GM12873 (cell line): ENCODE measurements around the gene UBL4A.

Experiments used
- TF ChIP-seq, protein P1 (sequence below): IDR thresholded peaks from 2 replicates; pipeline ENCODE4 v1.5.1; 2012; ENCODE audit warnings: low read depth, mild to moderate bottlenecking, moderate library complexity, low read length, control low read depth; ENCODE audit not compliant: insufficient read depth; ENCODE audit errors: missing control alignments

Gene UBL4A

DNA sequence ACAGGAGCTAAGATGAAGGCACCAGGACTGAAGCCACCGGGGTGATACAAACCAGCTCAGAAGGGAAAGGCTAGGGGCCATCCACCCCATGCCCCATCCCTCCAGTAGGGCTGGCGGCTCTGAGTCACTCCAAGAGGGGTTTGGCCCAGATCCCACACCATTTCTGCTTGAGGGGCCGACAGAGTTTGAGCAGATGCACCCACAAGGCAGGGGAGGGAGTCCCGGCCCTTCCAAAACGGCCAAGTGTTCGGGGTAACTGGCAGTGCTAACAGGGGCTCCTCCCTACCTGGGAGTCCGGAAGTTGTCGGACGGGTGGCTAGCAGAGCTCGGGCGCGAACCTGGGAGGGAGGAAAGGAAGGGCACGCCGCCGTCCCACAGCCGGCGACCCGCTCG, 3.6 kb upstream of the UBL4A start:
- TF ChIP-seq, protein P1, sequence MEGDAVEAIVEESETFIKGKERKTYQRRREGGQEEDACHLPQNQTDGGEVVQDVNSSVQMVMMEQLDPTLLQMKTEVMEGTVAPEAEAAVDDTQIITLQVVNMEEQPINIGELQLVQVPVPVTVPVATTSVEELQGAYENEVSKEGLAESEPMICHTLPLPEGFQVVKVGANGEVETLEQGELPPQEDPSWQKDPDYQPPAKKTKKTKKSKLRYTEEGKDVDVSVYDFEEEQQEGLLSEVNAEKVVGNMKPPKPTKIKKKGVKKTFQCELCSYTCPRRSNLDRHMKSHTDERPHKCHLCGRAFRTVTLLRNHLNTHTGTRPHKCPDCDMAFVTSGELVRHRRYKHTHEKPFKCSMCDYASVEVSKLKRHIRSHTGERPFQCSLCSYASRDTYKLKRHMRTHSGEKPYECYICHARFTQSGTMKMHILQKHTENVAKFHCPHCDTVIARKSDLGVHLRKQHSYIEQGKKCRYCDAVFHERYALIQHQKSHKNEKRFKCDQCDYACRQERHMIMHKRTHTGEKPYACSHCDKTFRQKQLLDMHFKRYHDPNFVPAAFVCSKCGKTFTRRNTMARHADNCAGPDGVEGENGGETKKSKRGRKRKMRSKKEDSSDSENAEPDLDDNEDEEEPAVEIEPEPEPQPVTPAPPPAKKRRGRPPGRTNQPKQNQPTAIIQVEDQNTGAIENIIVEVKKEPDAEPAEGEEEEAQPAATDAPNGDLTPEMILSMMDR, result no peak

DNA sequence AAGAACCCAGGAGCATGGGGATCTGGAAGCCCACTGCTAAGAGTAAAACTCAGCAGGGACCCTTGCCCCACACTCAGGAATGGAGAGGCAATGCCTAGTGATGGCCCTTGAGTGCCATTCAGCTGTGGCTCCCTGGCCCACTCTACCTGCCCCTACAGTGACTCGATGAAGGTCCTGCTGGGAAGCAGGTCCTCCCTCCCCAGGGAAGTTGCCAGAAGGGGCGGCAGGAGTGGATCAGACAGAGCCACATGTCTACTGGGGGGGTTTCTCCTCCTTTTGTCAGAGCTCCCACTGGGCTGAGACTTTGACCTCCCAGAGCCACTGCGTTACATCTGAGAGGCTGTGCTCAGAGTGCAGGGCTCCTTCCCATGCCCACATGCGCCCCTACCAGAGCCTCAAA, 2.8 kb upstream of the UBL4A start:
- TF ChIP-seq, protein P1, result no peak

DNA sequence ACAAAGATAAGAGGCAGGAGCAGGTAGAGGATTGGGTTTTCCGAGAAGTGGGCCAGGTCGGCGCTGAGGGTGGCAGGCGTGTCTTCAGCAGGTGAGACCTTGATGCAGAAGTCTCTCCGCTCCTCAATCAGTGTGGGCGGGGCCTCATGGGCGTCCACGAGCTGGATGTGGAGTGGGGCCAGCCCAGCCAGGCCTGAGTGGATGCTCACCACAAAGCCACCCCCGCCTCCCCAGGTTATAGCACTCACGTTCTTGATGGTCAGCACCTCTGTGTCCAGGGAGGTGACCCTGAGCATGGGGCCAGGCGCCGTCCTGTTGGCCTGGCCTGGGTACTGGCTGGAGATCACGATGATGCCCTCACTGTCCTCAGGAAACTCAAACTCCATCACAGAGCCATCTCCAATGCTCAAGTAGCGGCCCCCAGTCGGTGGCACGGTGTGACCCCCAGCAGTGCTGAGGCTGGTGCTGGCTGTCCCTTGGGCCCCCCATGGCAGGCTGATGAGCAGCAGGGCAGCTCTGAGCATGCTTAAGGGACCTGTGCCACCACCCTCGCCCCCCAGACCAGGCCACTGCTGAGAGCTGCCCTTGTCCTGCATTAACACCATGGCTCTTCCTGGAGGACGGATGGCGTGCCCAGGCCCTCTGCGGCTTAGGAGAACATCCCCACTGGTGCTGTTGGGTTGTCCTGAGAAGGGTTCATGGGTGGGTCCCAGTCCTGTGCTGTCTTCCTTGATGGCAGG, 2.1 kb upstream of the UBL4A start:
- TF ChIP-seq, protein P1, result no peak

DNA sequence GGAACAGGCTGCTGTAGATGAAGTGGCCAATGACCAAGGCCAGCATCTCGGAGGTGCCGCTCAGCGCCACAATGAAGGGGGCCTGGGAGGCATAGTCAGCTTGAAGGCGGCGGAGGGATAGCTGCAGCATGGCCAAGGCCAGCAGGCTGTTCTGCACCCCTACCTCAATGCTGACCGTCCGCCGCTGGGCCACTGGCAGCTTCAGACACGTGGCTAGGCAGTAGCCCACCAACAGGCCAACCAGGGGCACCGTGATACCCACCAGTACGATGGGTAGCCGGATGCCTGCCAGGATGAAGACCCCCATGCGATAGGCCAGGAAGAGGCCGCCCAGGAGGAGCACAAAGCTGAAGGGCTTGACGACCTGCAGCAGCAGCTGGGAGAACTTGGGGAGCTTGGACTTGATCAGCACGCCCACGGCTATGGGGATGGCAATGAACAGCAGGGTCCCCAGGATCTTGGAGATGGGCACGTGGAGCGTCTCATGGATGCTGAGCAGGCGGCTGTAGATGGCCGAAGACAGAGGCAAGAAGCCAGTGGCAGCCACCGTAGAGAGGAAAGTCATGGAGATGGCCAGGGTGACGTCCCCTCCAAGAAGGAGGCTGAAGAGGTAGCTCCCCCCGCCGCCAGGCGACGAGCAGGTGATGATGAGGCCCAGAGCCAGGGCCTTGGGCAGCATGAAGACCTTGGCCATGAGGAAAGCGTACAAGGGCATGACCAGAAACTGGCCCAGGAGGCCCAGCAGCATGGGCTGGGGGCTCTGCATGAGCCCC, 1.3 kb upstream of the UBL4A start:
- TF ChIP-seq, protein P1, result no peak

DNA sequence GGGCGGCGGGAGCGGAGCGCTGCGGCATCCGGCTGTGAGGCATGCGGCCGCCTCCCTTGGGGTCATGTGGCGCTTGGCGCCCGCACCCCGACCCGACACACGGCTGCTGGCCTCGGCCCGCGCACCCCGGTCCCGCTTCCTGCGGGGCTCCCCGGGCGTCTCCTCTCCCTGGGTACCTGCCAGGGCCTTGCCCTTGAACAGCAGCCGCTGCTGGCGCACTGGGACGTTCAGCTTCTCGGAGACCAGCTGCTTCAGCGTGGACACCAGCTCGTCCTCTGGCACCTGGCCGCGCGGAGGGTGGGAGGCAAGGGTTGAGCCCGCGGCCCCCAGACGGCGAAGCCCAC, 391 bp downstream of the UBL4A start:
- TF ChIP-seq, protein P1, result no peak

DNA sequence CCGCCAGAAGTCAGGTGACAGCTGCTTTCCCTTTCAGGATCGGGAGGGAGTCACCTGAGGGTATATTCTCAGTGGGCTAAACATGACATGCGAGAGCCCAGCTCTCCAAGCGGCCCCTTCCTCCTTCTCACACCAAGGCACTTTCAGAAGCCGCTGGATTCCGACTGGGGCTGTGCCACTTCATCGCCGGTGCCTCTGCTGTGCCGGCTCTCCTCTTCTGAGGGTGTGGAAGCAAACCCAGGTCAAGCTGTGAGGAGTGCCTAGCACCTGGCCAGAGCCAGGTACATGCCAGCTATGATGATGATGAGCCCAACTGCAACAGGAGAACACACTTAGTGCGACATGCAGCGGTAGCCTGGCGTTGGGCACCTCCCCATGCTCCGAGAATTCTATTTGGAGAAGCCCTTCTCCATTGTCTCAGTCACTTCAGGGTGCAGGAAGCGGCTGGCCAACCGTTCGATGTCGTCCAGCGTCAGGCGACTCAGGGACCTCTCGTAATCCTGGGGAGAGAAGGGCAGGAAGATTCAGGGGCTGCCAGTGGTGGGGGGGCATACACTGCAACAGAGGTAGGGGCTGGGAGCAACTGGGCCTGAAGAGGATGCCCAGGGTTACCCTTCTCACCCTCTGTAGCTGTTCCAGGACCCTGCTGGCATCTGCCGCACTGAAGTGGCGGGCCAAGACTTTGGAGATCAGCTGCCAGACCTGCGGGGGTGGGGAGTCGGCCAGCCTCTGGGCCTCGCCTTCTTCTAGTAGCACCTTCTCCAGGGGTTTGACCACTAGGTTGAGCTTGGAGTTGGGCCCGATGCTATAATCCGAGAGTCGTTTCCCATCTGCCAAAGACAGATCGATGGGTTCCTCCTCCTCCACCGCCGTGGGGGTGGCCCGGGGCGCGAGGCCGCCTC, 1.0 kb downstream of the UBL4A start:
- TF ChIP-seq, protein P1, result no peak
